Vagina (tissue), 2 donors: ENCODE data around the gene UNC80. TPM values are rescaled to one million over a fixed set of nuclear protein-coding genes. Genes with fewer than 3 reads are reported as not detected.

Source experiments
- DNase-seq, 2 donors: peaks; one replicate each; pipeline ENCODE4 v3.0.0-alpha.2; 2017; ENCODE audit errors: extremely low spot score in 2 of 2
- H3K27ac ChIP-seq: fragments of 200-600 bp; sonication (generic); one replicate; pipeline ENCODE4 v1.5.1; 2019
- H3K27me3 ChIP-seq: fragments of 200-600 bp; sonication (generic); one replicate; pipeline ENCODE4 v1.5.1; 2019
- H3K36me3 ChIP-seq, 2 donors: fragments of 200-600 bp; sonication (generic); one replicate each; pipeline ENCODE4 v1.5.1; 2017 to 2019
- H3K4me1 ChIP-seq: fragments of 200-600 bp; sonication (generic); one replicate; pipeline ENCODE4 v1.5.1; 2019
- H3K4me3 ChIP-seq, 2 donors: fragments of 200-600 bp; sonication (generic); 1 replicate in 1 of 2; 2 replicates in 1 of 2; pipeline ENCODE4 v1.5.1; 2016 to 2019
- H3K9me3 ChIP-seq: fragments of 200-600 bp; sonication (generic); one replicate; pipeline ENCODE4 v1.5.1; 2019
- POLR2A ChIP-seq, 2 donors: fragments of 450-650 bp; IDR thresholded peaks; one replicate each; pipeline ENCODE4 v1.6.1; 2017; ENCODE audit warnings: antibody characterized with exemption in 2 of 2, mild to moderate bottlenecking in 2 of 2, moderate library complexity in 2 of 2
- POLR2AphosphoS5 ChIP-seq, 2 donors: sonication (generic); formaldehyde crosslinking; IDR thresholded peaks; one replicate each; pipeline ENCODE4 v1.9.0; 2017; ENCODE audit warnings: antibody characterized with exemption in 2 of 2, mild to moderate bottlenecking in 2 of 2, low read depth in 1 of 2; ENCODE audit not compliant: insufficient read depth in 1 of 2
- intact Hi-C: fragments of 100-400 bp; cut with DNase I; formaldehyde crosslinking; loops from one replicate; pipeline ENCODE4 v1.15.1; 2023
- total RNA-seq: library from RNA; depleted of rRNA; stranded (reverse); fragments of >200 nt; gene quantifications from one replicate; pipeline ENCODE4 v1.2.3, GENCODE V29; 2016
- TF ChIP-seq, protein P1 (sequence below), 3 experiments: fragments of 450-650 bp in 2 of 3; fragments of 200-600 bp in 1 of 3; sonication (generic) in 1 of 3; IDR thresholded peaks; one replicate each; pipeline ENCODE4 v1.5.1; 2017 to 2019; ENCODE audit warnings: antibody characterized with exemption in 3 of 3, mild to moderate bottlenecking in 2 of 3, moderate library complexity in 2 of 3

The UNC80 gene
- total RNA-seq, 1 donor from 2014 or later: 0.25 TPM

- TF ChIP-seq POLR2A (IDR thresholded peaks at IDR 0.05): no peak
- TF ChIP-seq POLR2AphosphoS5 (IDR thresholded peaks at IDR 0.05; ENCODE audit: insufficient read depth in 1 of 2, low read depth in 1 of 2): no peak
- TF ChIP-seq, protein P1, sequence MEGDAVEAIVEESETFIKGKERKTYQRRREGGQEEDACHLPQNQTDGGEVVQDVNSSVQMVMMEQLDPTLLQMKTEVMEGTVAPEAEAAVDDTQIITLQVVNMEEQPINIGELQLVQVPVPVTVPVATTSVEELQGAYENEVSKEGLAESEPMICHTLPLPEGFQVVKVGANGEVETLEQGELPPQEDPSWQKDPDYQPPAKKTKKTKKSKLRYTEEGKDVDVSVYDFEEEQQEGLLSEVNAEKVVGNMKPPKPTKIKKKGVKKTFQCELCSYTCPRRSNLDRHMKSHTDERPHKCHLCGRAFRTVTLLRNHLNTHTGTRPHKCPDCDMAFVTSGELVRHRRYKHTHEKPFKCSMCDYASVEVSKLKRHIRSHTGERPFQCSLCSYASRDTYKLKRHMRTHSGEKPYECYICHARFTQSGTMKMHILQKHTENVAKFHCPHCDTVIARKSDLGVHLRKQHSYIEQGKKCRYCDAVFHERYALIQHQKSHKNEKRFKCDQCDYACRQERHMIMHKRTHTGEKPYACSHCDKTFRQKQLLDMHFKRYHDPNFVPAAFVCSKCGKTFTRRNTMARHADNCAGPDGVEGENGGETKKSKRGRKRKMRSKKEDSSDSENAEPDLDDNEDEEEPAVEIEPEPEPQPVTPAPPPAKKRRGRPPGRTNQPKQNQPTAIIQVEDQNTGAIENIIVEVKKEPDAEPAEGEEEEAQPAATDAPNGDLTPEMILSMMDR (IDR thresholded peaks at IDR 0.05): no peak
- DNase-seq: no peak
- Histone ChIP-seq H3K9me3 (no peaks in the 10 kb centered on the region), H3K4me1 (no peaks in the 10 kb centered on the region), H3K4me3 (no peak overlapping the region), H3K27ac (no peak overlapping the region), H3K36me3 (no peaks in the 10 kb centered on the region), H3K27me3 (no peaks in the 10 kb centered on the region)
- intact Hi-C loops: no loop called here
Observed at GRCh38 chr2:209763106-209763505, 8.5 kb upstream of the UNC80 start.

GRCh38 chr2:209766613-209767012 lies 5.0 kb upstream of the UNC80 start:
- Histone ChIP-seq H3K9me3 (no peaks in the 10 kb centered on the region), H3K27ac (no peak overlapping the region), H3K4me3 (no peak overlapping the region), H3K27me3 (no peaks in the 10 kb centered on the region), H3K4me1 (no peaks in the 10 kb centered on the region), H3K36me3 (no peaks in the 10 kb centered on the region)
- intact Hi-C loops: no loop called here
- TF ChIP-seq, protein P1 (IDR thresholded peaks at IDR 0.05): no peak
- TF ChIP-seq POLR2AphosphoS5 (IDR thresholded peaks at IDR 0.05; ENCODE audit: insufficient read depth in 1 of 2, low read depth in 1 of 2) (no peak), POLR2A (IDR thresholded peaks at IDR 0.05) (no peak)
- no peak for DNase-seq

- no peak for TF ChIP-seq POLR2A (IDR thresholded peaks at IDR 0.05)
- TF ChIP-seq, protein P1 (IDR thresholded peaks at IDR 0.05): no peak
- TF ChIP-seq POLR2AphosphoS5 (IDR thresholded peaks at IDR 0.05; ENCODE audit: insufficient read depth in 1 of 2, low read depth in 1 of 2): no peak
- no peak overlapping the region for H3K4me3 ChIP-seq
- DNase-seq: no peak
- no peaks in the 10 kb centered on the region for H3K4me1 ChIP-seq
- intact Hi-C loops: no loop called here
- no peaks in the 10 kb centered on the region for H3K36me3 ChIP-seq
- H3K27ac ChIP-seq: no peak overlapping the region
- H3K9me3 ChIP-seq: no peaks in the 10 kb centered on the region
- H3K27me3 ChIP-seq: no peaks in the 10 kb centered on the region
Observed at GRCh38 chr2:209767316-209767715, 4.3 kb upstream of the UNC80 start.

GRCh38 chr2:209768557-209768956 lies 3.1 kb upstream of the UNC80 start:
- TF ChIP-seq POLR2AphosphoS5 (IDR thresholded peaks at IDR 0.05; ENCODE audit: insufficient read depth in 1 of 2, low read depth in 1 of 2) (no peak), POLR2A (IDR thresholded peaks at IDR 0.05) (no peak)
- TF ChIP-seq, protein P1 (IDR thresholded peaks at IDR 0.05): no peak
- no peak for DNase-seq
- Histone ChIP-seq H3K27me3 (no peaks in the 10 kb centered on the region), H3K4me3 (no peak overlapping the region), H3K27ac (no peak overlapping the region), H3K36me3 (no peaks in the 10 kb centered on the region), H3K9me3 (no peaks in the 10 kb centered on the region), H3K4me1 (no peaks in the 10 kb centered on the region)
- intact Hi-C loops: no loop called here

GRCh38 chr2:209772290-209772685 lies 656 bp downstream of the UNC80 start:
- intact Hi-C loops: no loop called here
- H3K9me3 ChIP-seq: no peaks in the 10 kb centered on the region
- no peaks in the 10 kb centered on the region for H3K27me3 ChIP-seq

More at GRCh38 chr2:209772290-209772685, 656 bp downstream of the UNC80 start:
- H3K36me3 ChIP-seq: no peaks in the 10 kb centered on the region
- H3K4me1 ChIP-seq: no peaks in the 10 kb centered on the region
- no peak overlapping the region for H3K27ac ChIP-seq
- no peak overlapping the region for H3K4me3 ChIP-seq
- TF ChIP-seq POLR2AphosphoS5 (IDR thresholded peaks at IDR 0.05; ENCODE audit: insufficient read depth in 1 of 2, low read depth in 1 of 2): no peak
- TF ChIP-seq, protein P1 (IDR thresholded peaks at IDR 0.05): no peak
- no peak for TF ChIP-seq POLR2A (IDR thresholded peaks at IDR 0.05)
- no peak for DNase-seq
